ENCODE results near the gene MST1.

MST1 gene

DNA sequence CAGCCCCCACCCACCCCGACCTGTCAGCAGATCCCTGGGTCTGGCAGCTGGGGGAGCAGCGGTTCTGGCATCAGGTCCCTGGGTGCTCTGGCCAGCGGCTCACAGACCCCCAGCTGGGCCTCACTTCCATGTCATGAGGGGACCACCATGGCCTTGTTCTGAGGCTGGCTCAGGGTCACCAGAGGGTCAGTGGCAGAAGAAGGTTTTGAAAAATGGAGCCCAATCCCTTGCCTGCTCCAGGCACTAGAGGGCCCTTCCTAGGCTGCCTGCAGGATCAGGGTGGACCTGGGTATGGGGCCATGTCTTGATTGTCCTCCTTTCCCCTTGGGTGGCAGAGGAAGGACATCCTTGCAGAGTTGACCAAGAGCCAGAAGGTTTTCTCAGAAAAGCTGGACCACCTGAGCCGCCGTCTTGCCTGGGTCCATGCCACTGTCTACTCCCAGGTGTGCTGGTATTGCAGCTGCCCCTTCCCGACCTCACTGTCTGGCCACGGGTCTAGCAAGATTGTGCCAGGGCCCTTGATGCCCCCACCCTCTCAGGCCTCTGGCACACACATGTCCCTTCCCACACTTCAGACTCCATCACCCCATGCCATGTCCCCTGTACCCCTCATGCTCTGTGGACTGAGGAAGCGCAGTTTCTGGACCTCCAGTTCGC is 17.3 kb upstream of the MST1 start:
- TF ChIP-seq, protein P1, sequence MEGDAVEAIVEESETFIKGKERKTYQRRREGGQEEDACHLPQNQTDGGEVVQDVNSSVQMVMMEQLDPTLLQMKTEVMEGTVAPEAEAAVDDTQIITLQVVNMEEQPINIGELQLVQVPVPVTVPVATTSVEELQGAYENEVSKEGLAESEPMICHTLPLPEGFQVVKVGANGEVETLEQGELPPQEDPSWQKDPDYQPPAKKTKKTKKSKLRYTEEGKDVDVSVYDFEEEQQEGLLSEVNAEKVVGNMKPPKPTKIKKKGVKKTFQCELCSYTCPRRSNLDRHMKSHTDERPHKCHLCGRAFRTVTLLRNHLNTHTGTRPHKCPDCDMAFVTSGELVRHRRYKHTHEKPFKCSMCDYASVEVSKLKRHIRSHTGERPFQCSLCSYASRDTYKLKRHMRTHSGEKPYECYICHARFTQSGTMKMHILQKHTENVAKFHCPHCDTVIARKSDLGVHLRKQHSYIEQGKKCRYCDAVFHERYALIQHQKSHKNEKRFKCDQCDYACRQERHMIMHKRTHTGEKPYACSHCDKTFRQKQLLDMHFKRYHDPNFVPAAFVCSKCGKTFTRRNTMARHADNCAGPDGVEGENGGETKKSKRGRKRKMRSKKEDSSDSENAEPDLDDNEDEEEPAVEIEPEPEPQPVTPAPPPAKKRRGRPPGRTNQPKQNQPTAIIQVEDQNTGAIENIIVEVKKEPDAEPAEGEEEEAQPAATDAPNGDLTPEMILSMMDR (IDR thresholded peaks at IDR 0.05; ENCODE audit: low read depth, low read length, missing control alignments): no peak
- in situ Hi-C loops (cut with HindIII; ENCODE audit: low pct_ligation_motif_present, low sequenced_read_pairs): no loop called here
- Histone ChIP-seq H3K27ac (no peak overlapping the region), H3K36me3 (replicated peaks) (peaks cover 17% of the 10 kb centered on the region), H3K4me3 (ENCODE audit: low read depth, low read length) (no peak overlapping the region), H3K27me3 (replicated peaks) (no peaks in the 10 kb centered on the region)
- DNase-seq: no peak

DNA sequence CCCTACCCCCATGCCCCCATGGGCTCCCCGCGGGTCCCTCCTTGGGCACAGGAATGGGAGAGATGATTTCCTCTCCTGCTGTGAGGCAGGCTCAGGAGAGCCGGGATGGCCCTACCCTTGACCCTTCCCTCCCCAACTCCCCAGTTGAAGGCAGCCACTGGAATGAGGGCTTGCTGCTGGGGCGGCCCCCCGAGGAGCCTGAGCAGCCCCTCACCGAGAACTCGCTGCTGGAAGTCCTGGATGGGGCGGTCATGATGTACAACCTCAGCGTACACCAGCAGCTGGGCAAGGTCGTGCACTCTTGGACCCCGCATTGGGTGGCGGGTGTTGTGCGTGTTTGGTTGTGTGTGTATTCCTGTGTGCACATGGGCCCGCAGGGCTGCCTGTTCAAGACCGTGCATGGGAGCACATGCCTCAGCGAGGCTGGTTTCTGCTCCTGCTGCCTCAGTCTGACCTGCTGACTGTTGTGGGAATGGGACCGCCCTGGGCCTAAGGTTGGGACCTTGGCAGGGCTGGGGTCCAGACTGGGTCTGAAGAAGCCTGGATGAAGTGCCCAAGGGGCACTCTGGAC is 16.2 kb upstream of the MST1 start:
- no peak for DNase-seq
- no peaks in the 10 kb centered on the region for H3K27me3 ChIP-seq (replicated peaks)
- peaks cover 22% of the 10 kb centered on the region for H3K36me3 ChIP-seq (replicated peaks)
- H3K4me3 ChIP-seq (ENCODE audit: low read depth, low read length): no peak overlapping the region
- TF ChIP-seq, protein P1 (IDR thresholded peaks at IDR 0.05; ENCODE audit: low read depth, low read length, missing control alignments): no peak
- H3K27ac ChIP-seq: no peak overlapping the region
- in situ Hi-C loops (cut with HindIII; ENCODE audit: low pct_ligation_motif_present, low sequenced_read_pairs): no loop called here

DNA sequence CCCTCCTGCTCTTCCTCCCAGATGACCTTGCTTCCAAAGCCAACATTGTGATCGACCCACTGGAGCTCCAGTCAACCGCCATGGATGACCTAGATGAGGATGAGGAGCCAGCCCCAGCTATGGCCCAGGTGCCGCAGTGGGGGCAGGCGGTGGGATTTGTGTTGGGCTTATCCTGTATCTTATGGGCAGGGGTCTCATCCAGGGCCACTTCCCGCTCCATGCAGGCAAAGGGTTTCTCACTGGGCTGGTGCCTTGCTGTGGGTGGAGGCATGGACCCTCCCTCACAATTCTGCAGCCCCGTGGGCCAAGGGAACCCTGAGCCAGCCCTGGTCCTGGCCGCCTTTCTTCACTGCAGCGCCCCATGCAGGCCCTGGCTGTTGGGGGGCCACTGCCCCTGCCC is 15.4 kb upstream of the MST1 start:
- in situ Hi-C loops (cut with HindIII; ENCODE audit: low pct_ligation_motif_present, low sequenced_read_pairs): no loop called here
- H3K27me3 ChIP-seq (replicated peaks): no peaks in the 10 kb centered on the region

DNA sequence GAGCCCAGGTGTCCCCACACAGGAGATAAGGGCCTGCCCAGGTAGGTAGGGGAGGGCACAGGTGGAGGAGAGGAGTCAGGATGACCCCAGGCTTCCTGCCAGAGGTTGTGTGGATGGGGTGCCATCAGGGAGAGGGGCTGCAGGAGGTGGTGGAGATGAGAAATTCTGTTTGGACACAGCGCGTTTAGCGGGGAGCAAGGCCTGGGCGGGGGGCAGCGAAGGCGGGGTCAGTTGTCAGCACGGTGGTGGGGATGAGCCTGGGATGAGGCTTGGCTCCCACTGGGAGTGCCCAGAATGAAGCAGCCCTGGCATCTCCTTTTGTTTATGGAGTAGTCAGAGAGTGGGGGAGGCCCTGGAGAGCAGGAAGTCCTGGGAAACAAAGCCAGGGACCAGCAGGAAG is 14.7 kb upstream of the MST1 start:
- Histone ChIP-seq H3K27ac (no peak overlapping the region), H3K4me3 (ENCODE audit: low read depth, low read length) (no peak overlapping the region), H3K36me3 (replicated peaks) (peaks cover 27% of the 10 kb centered on the region), H3K27me3 (replicated peaks) (no peaks in the 10 kb centered on the region)
- TF ChIP-seq, protein P1 (IDR thresholded peaks at IDR 0.05; ENCODE audit: low read depth, low read length, missing control alignments): no peak
- DNase-seq: no peak
- in situ Hi-C loops (cut with HindIII; ENCODE audit: low pct_ligation_motif_present, low sequenced_read_pairs): no loop called here

More for the DNA sequence above, 15.4 kb upstream of the MST1 start:
- Histone ChIP-seq H3K4me3 (ENCODE audit: low read depth, low read length) (no peak overlapping the region), H3K27ac (no peak overlapping the region), H3K36me3 (replicated peaks) (peaks cover 27% of the 10 kb centered on the region)
- TF ChIP-seq, protein P1 (IDR thresholded peaks at IDR 0.05; ENCODE audit: low read depth, low read length, missing control alignments): no peak
- no peak for DNase-seq

DNA sequence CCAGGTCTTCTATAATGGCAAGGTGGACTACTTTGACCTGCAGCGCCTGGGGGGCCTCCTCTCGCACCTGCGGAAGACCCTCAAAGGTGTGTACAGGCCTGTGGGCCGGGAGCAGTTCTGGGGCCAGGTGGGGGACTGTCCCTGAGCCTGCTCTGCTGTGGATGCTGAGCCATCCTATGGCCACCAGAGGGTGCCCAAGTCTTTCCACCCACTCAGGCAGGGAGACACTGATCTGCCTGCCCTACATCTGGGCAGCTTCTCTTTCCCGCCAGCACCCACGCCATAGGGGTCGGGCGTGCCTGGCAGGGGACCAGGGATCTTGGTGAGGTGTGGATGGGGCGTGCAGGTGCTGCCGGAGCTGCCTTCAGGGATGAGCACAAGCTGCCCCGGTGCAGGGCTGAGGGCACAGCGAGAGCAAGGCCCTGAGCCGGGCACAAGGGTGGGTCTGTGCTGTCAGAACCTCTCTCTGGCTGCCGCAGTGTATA is 14.2 kb upstream of the MST1 start:
- TF ChIP-seq, protein P1 (IDR thresholded peaks at IDR 0.05; ENCODE audit: low read depth, low read length, missing control alignments): peak; percentile 91
- in situ Hi-C loops (cut with HindIII; ENCODE audit: low pct_ligation_motif_present, low sequenced_read_pairs): no loop called here
- peak; percentile 54 for DNase-seq
- peaks cover 27% of the 10 kb centered on the region for H3K36me3 ChIP-seq (replicated peaks)
- no peak overlapping the region for H3K4me3 ChIP-seq (ENCODE audit: low read depth, low read length)
- H3K27me3 ChIP-seq (replicated peaks): no peaks in the 10 kb centered on the region
- H3K27ac ChIP-seq: no peak overlapping the region
